ENCODE data around the gene FBXL20. TPM values are rescaled to one million over a fixed set of nuclear protein-coding genes. Genes with fewer than 3 reads are reported as not detected.
"Not testable (repeated sequence)": the region's sequence is repeated elsewhere in the genome, so short reads cannot be mapped to it uniquely, and the experiment has no call there.

FBXL20 gene
- polyA plus RNA-seq, 1 donor (not counting 4 experiments of a cell fraction or from before 2014, with no cell fraction given) = 4.9 TPM

DNA sequence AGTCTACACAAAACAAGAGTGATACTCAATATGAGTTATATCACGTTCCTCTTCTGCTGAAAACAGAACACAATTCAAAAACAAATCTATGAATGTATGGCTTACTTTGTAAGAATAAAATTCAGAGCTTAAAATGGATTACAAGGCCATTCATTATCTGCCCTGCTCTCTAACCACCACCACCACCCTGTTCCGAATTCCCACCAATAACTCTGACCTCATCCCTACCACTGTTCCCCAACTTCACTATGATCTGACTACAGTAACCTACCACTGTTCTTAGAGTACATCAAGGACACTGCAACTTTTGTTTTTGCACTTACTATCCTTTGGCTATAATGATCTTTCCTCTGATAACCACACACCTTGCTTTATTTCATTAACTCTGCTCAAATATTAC is 21.3 kb downstream of the FBXL20 start:
- no peak overlapping the region for H2AFZ ChIP-seq (ENCODE audit: control insufficient read depth, low read length)
- FAIRE-seq = no peak
- peaks cover 3% of the 10 kb centered on the region for H3K4me1 ChIP-seq (ENCODE audit: control insufficient read depth, extremely low read depth, insufficient read depth, low read length)
- no peak overlapping the region for H3K27ac ChIP-seq (ENCODE audit: control insufficient read depth, insufficient read depth, low read length)
- no peaks in the 10 kb centered on the region for H3K79me2 ChIP-seq (ENCODE audit: control insufficient read depth, insufficient read depth, low read length)
- no peaks in the 10 kb centered on the region for H4K20me1 ChIP-seq (ENCODE audit: control insufficient read depth, extremely low read depth, insufficient read depth, low read length)
- H3K9me1 ChIP-seq (ENCODE audit: control insufficient read depth, extremely low read depth, insufficient read depth, low read length) = no peaks in the 10 kb centered on the region
- dilution Hi-C loops (cut with MboI; ENCODE audit: extremely low pct_ligation_motif_present, low sequenced_read_pairs) = no loop called here
- no peak overlapping the region for H3K4me2 ChIP-seq (ENCODE audit: control insufficient read depth, extremely low read depth, insufficient read depth, low read depth, low read length)
- no peaks in the 10 kb centered on the region for H3K9me3 ChIP-seq (ENCODE audit: control insufficient read depth, low read depth, low read length)
- DNase-seq (ENCODE audit: low read depth, low spot score) = no peak
- no peak overlapping the region for H3K9ac ChIP-seq (ENCODE audit: control insufficient read depth, extremely low read depth, insufficient read depth, low read length)
- no peaks in the 10 kb centered on the region for H3K27me3 ChIP-seq (ENCODE audit: control insufficient read depth, extremely low read depth, insufficient read depth, low read length)
- TF ChIP-seq, protein P1, sequence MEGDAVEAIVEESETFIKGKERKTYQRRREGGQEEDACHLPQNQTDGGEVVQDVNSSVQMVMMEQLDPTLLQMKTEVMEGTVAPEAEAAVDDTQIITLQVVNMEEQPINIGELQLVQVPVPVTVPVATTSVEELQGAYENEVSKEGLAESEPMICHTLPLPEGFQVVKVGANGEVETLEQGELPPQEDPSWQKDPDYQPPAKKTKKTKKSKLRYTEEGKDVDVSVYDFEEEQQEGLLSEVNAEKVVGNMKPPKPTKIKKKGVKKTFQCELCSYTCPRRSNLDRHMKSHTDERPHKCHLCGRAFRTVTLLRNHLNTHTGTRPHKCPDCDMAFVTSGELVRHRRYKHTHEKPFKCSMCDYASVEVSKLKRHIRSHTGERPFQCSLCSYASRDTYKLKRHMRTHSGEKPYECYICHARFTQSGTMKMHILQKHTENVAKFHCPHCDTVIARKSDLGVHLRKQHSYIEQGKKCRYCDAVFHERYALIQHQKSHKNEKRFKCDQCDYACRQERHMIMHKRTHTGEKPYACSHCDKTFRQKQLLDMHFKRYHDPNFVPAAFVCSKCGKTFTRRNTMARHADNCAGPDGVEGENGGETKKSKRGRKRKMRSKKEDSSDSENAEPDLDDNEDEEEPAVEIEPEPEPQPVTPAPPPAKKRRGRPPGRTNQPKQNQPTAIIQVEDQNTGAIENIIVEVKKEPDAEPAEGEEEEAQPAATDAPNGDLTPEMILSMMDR (optimal IDR thresholded peaks at IDR 0.05 in 1 of 3, IDR thresholded peaks at IDR 0.05 in 1 of 3, conservative IDR thresholded peaks at IDR 0.05 in 1 of 3; ENCODE audit: extremely low read depth in 1 of 3, insufficient read depth in 2 of 3, low read length in 3 of 3) = no peak
- no peak for TF ChIP-seq EZH2 (IDR thresholded peaks at IDR 0.05; ENCODE audit: low read length)
- no peaks in the 10 kb centered on the region for H3K36me3 ChIP-seq (ENCODE audit: control insufficient read depth in 2 of 2, extremely low read depth in 1 of 2, insufficient read depth in 2 of 2, low read length in 2 of 2)
- H3K4me3 ChIP-seq (ENCODE audit: control insufficient read depth in 2 of 3, extremely low read depth in 1 of 3, insufficient read depth in 2 of 3, low read depth in 1 of 3, low read length in 3 of 3) = no peak overlapping the region

DNA sequence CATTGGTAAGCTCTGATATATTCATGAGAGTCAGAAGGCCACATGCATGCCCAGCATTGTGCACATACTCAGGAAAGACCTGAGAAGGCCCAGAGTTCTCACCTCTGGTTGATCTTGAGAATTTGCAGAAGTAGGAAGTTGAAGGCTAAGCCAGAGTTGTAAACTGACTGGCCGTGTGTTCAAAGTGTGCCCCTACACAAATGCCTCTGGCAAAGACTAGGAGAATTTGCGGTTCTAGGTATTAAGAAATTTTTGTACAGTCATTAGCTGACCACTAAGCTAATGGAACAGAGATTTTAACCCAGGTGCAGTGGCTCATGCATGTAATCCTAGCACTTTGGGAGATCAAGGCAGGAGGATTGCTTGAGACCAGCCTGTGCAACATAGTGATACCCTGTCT is 25.0 kb downstream of the FBXL20 start:
- Histone ChIP-seq H2AFZ (ENCODE audit: control insufficient read depth, low read length) (no peak overlapping the region), H3K79me2 (ENCODE audit: control insufficient read depth, insufficient read depth, low read length) (no peaks in the 10 kb centered on the region), H3K9ac (ENCODE audit: control insufficient read depth, extremely low read depth, insufficient read depth, low read length) (no peak overlapping the region), H3K4me1 (ENCODE audit: control insufficient read depth, extremely low read depth, insufficient read depth, low read length) (peaks cover 3% of the 10 kb centered on the region), H3K4me3 (ENCODE audit: control insufficient read depth in 2 of 3, extremely low read depth in 1 of 3, insufficient read depth in 2 of 3, low read depth in 1 of 3, low read length in 3 of 3) (no peak overlapping the region), H3K27me3 (ENCODE audit: control insufficient read depth, extremely low read depth, insufficient read depth, low read length) (no peaks in the 10 kb centered on the region), H3K36me3 (ENCODE audit: control insufficient read depth in 2 of 2, extremely low read depth in 1 of 2, insufficient read depth in 2 of 2, low read length in 2 of 2) (no peaks in the 10 kb centered on the region), H3K4me2 (ENCODE audit: control insufficient read depth, extremely low read depth, insufficient read depth, low read depth, low read length) (no peak overlapping the region), H4K20me1 (ENCODE audit: control insufficient read depth, extremely low read depth, insufficient read depth, low read length) (no peaks in the 10 kb centered on the region), H3K27ac (ENCODE audit: control insufficient read depth, insufficient read depth, low read length) (no peak overlapping the region), H3K9me1 (ENCODE audit: control insufficient read depth, extremely low read depth, insufficient read depth, low read length) (no peaks in the 10 kb centered on the region), H3K9me3 (ENCODE audit: control insufficient read depth, low read depth, low read length) (no peaks in the 10 kb centered on the region)
- dilution Hi-C loops (cut with MboI; ENCODE audit: extremely low pct_ligation_motif_present, low sequenced_read_pairs) = no loop called here
- FAIRE-seq (no peak), DNase-seq (ENCODE audit: low read depth, low spot score) (no peak)
- TF ChIP-seq EZH2 (IDR thresholded peaks at IDR 0.05; ENCODE audit: low read length) = no peak
- TF ChIP-seq, protein P1 (optimal IDR thresholded peaks at IDR 0.05 in 1 of 3, IDR thresholded peaks at IDR 0.05 in 1 of 3, conservative IDR thresholded peaks at IDR 0.05 in 1 of 3; ENCODE audit: extremely low read depth in 1 of 3, insufficient read depth in 2 of 3, low read length in 3 of 3) = no peak

DNA sequence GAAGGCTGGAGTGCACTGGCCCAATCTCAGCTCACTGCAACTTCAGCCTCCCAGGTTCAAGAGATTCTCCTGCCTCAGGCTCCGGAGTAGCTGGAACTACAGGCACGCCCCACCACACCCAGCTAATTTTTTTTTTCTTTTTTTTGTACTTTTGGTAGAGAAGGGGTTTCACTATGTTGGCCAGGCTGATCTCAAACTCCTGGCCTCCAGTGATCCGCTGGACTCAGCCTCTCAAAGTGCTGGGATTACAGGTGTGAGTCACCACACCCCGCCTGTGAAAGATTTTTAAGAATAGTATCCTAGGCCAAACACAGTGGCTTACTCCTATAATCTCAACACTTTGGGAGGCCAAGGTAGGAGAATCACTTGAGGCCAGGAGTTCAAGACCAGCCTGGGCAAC is 33.6 kb downstream of the FBXL20 start:
- H3K4me1 ChIP-seq (ENCODE audit: control insufficient read depth, extremely low read depth, insufficient read depth, low read length); H3K9me1 ChIP-seq (ENCODE audit: control insufficient read depth, extremely low read depth, insufficient read depth, low read length); H3K27me3 ChIP-seq (ENCODE audit: control insufficient read depth, extremely low read depth, insufficient read depth, low read length); H3K9ac ChIP-seq (ENCODE audit: control insufficient read depth, extremely low read depth, insufficient read depth, low read length); H3K4me2 ChIP-seq (ENCODE audit: control insufficient read depth, extremely low read depth, insufficient read depth, low read depth, low read length); H2AFZ ChIP-seq (ENCODE audit: control insufficient read depth, low read length); dilution Hi-C loops (cut with MboI; ENCODE audit: extremely low pct_ligation_motif_present, low sequenced_read_pairs); H3K9me3 ChIP-seq (ENCODE audit: control insufficient read depth, low read depth, low read length); H3K4me3 ChIP-seq (ENCODE audit: control insufficient read depth in 2 of 3, extremely low read depth in 1 of 3, insufficient read depth in 2 of 3, low read depth in 1 of 3, low read length in 3 of 3); H3K36me3 ChIP-seq (ENCODE audit: control insufficient read depth in 2 of 2, extremely low read depth in 1 of 2, insufficient read depth in 2 of 2, low read length in 2 of 2); H3K27ac ChIP-seq (ENCODE audit: control insufficient read depth, insufficient read depth, low read length); H3K79me2 ChIP-seq (ENCODE audit: control insufficient read depth, insufficient read depth, low read length); DNase-seq (ENCODE audit: low read depth, low spot score); H4K20me1 ChIP-seq (ENCODE audit: control insufficient read depth, extremely low read depth, insufficient read depth, low read length); FAIRE-seq: not testable (repeated sequence)
